GM12865 (cell line): Measurements from ENCODE around the gene PBLD.
"Not testable (repeated sequence)": the region's sequence is repeated elsewhere in the genome, so short reads cannot be mapped to it uniquely, and the experiment has no call there.

Source experiments
- DNase-seq: peaks from one replicate; pipeline ENCODE4 v3.0.0; 2010; ENCODE audit warnings: low read depth
- H3K4me3 ChIP-seq: 2 replicates; pipeline ENCODE4 v1.5.1; 2011; ENCODE audit warnings: mild to moderate bottlenecking, low read depth, low read length, control low read depth
- CTCF ChIP-seq: IDR thresholded peaks from 2 replicates; pipeline ENCODE4 v1.5.1; 2011; ENCODE audit warnings: low read length, control low read depth, low read depth, inconsistent platforms; ENCODE audit not compliant: insufficient read depth; ENCODE audit errors: missing control alignments

Gene PBLD

GRCh38 chr10:68296843-68297663 is 35.7 kb downstream of the PBLD start:
- no peak for DNase-seq
- TF ChIP-seq CTCF: no peak
- no peak overlapping the region for H3K4me3 ChIP-seq

- DNase-seq: no peak
- no peak for TF ChIP-seq CTCF
- H3K4me3 ChIP-seq: no peak overlapping the region
Observed at GRCh38 chr10:68290736-68291135, 42.0 kb downstream of the PBLD start.

DNA sequence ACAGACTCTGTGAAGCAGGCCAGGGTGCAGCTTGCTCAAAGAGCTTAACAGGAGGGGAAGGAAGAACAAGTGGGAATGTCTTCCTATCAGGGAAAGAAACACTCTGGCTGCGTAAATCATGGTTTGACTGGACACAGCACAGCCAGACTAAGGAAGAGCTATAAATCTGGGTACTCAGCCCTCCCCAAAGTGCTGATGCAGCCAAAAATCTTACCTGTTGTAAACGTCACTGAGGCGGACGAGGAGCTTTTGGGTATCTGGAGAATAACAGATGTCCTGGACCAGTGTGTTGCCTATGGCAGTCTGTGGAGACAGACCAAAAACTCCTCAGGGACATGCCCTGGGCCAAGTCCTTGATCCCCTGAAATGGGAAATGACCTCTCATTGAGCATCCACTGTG is 44.0 kb downstream of the PBLD start:
- no peak overlapping the region for H3K4me3 ChIP-seq
- TF ChIP-seq CTCF: no peak
- no peak for DNase-seq

GRCh38 chr10:68284062-68285001 is 48.4 kb downstream of the PBLD start:
- no peak for DNase-seq
- TF ChIP-seq CTCF: no peak
- no peak overlapping the region for H3K4me3 ChIP-seq

- no peak for TF ChIP-seq CTCF
- DNase-seq: no peak
- no peak overlapping the region for H3K4me3 ChIP-seq
Observed at GRCh38 chr10:68280758-68281157, 52.0 kb downstream of the PBLD start.

DNA sequence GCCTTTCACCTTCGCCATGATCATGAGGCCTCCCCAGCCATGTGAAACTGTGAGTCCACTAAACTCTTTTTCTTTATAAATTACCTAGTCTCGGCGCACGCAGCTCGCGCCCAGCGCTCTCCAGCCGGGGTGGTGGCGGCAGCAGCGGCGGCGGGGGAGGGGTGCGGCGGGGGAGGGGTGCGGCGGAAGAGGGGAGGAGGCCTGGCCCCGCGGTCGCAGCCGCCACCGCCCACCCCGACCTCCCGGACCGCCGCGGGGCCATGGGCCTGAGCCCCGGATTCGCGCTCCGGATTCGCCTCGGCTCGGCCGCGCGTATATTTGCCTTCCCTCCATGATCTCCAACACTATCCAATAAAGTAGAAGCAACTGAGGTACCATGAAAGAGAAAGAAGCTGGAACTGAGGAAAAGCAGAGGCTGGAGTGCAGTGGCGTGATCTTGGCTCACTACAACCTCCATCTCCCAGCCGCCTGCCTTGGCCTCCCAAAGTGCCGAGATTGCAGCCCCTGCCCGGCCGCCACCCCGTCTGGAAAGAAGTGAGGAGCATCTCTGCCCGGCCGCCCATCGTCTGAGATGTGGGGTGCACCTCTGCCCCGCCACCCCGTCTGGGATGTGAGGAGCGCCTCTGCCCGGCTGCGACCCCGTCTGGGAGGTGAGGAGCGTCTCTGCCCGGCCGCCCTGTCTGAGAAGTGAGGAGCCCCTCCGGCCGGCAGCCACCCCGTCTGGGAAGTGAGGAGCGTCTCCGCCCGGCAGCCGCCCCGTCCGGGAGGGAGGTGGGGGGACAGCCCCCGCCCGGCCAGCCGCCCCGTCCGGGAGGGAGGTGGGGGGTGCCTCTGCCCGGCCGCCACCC is 53.6 kb downstream of the PBLD start:
- H3K4me3 ChIP-seq, DNase-seq: not testable (repeated sequence)

- not testable (repeated sequence) for H3K4me3 ChIP-seq, DNase-seq
Observed at GRCh38 chr10:68277814-68278213, 54.9 kb downstream of the PBLD start.
